ENCODE results near the gene TTC34. TPM values are rescaled to one million over a fixed set of nuclear protein-coding genes. Genes with fewer than 3 reads are reported as not detected.

Gene TTC34
- total and polyA plus RNA-seq, 2 of the 13 experiments (the other 11 are each of a cell fraction or from before 2014, with no cell fraction given) = 0.07 to 0.11 TPM

- in situ Hi-C loops (cut with HindIII; ENCODE audit: extremely low pct_ligation_motif_present, low pct_unique_long_range_greater_than_20kb) (no loop called here), intact Hi-C loops (cut with micrococcal nuclease; ENCODE audit: unreplicated experiment) (no loop called here)
- CTCF ChIA-PET (ENCODE audit: low intra/inter-chr PET ratio, low total read pairs) = no interaction called here
- BruUV-seq (replicated peaks) = no TSS peak
- Histone ChIP-seq H3K36me3 (replicated peaks in 1 of 2; ENCODE audit: control insufficient read depth in 1 of 2, insufficient read depth in 2 of 2, low read length in 2 of 2) (no peaks in the 10 kb centered on the region), H3K27ac (ENCODE audit: extremely low read length, insufficient read depth, low read length) (no peak overlapping the region), H3K4me1 (ENCODE audit: insufficient read depth, low read length) (no peaks in the 10 kb centered on the region), H2AFZ (ENCODE audit: low read length) (no peak overlapping the region), H3K79me2 (ENCODE audit: insufficient read depth, low read length) (no peaks in the 10 kb centered on the region), H3K27me3 (ENCODE audit: control insufficient read depth in 1 of 2, insufficient read depth in 2 of 2, low read length in 2 of 2) (peaks cover 11 to 56% of the 10 kb centered on the region in 2 experiments), H3K9me3 (ENCODE audit: low read length) (peaks cover 9% of the 10 kb centered on the region; the same call in 1 of the 2 replicates), H3K4me3 (replicated peaks in 1 of 3; ENCODE audit: insufficient read depth in 1 of 3, low read depth in 2 of 3, low read length in 3 of 3) (no peak overlapping the region), H4K20me1 (ENCODE audit: insufficient read depth, low read length) (no peaks in the 10 kb centered on the region), H3K4me2 (ENCODE audit: low read depth, low read length) (no peak overlapping the region), H3K9ac (ENCODE audit: insufficient read depth, low read depth, low read length) (no peak overlapping the region)
- POLR2A ChIA-PET = no interaction called here
- FAIRE-seq (no peak), DNase-seq (ENCODE audit: low spot score) (no peak), ATAC-seq (no peak)
- no CpG with 5 or more reads among the region's 12 CpGs for WGBS (ENCODE audit: low lambda C conversion rate)
- TF ChIP-seq ZKSCAN1 (IDR thresholded peaks at IDR 0.05; ENCODE audit: low read length) (no peak), ZMAT3 (CRISPR knock-in tag; conservative IDR thresholded peaks at IDR 0.05) (no peak), ZFAT (CRISPR knock-in tag; conservative IDR thresholded peaks at IDR 0.05) (no peak), TRIM24 (CRISPR knock-in tag; IDR thresholded peaks at IDR 0.05) (no peak), ZNF225 (CRISPR knock-in tag; IDR thresholded peaks at IDR 0.05) (no peak), JUNB (CRISPR knock-in tag; IDR thresholded peaks at IDR 0.05; ENCODE audit: borderline replicate concordance) (no peak), ELF3 (CRISPR knock-in tag; IDR thresholded peaks at IDR 0.05) (no peak), NFE2 (CRISPR knock-in tag; IDR thresholded peaks at IDR 0.05) (no peak), TFDP2 (CRISPR knock-in tag; IDR thresholded peaks at IDR 0.05) (no peak), ZNF558 (CRISPR knock-in tag; IDR thresholded peaks at IDR 0.05; ENCODE audit: borderline replicate concordance) (no peak), IRF2 (CRISPR knock-in tag; IDR thresholded peaks at IDR 0.05) (no peak), ZNF530 (CRISPR knock-in tag; IDR thresholded peaks at IDR 0.05; ENCODE audit: low read depth) (no peak), ISX (CRISPR knock-in tag; conservative IDR thresholded peaks at IDR 0.05) (no peak), ZNF484 (CRISPR knock-in tag; IDR thresholded peaks at IDR 0.05; ENCODE audit: borderline replicate concordance, low read depth) (no peak), SP2 (CRISPR knock-in tag; IDR thresholded peaks at IDR 0.05) (no peak)
- TF ChIP-seq, protein P1, sequence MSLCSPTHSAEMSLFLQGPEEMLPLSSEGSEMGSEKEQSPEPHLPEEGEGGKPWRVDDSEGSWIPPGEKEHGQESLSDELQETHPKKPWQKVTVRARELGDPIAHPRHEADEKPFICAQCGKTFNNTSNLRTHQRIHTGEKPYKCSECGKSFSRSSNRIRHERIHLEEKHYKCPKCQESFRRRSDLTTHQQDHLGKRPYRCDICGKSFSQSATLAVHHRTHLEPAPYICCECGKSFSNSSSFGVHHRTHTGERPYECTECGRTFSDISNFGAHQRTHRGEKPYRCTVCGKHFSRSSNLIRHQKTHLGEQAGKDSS (CRISPR knock-in tag; IDR thresholded peaks at IDR 0.05; ENCODE audit: borderline replicate concordance, low read depth) = no peak
- TF ChIP-seq, protein P2, sequence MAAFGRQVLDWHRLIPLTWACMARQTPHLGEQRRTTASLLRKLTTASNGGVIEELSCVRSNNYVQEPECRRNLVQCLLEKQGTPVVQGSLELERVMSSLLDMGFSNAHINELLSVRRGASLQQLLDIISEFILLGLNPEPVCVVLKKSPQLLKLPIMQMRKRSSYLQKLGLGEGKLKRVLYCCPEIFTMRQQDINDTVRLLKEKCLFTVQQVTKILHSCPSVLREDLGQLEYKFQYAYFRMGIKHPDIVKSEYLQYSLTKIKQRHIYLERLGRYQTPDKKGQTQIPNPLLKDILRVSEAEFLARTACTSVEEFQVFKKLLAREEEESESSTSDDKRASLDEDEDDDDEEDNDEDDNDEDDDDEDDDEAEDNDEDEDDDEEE (CRISPR knock-in tag; IDR thresholded peaks at IDR 0.05) = no peak
These were observed 30.2 kb upstream of the TTC34 start for GRCh38 chr1:2831596-2832212.

Measured in HepG2 (cell line).